HG03432 (cell line): ENCODE data around the gene CHST3.
"Not testable (repeated sequence)": the region's sequence is repeated elsewhere in the genome, so short reads cannot be mapped to it uniquely, and the experiment has no call there.

Experiments used
- ATAC-seq: cut with Tn5 transposase; IDR thresholded peaks from one replicate; pipeline ENCODE4 v1.9.1; 2021; ENCODE audit warnings: mild to moderate bottlenecking, moderate library complexity; ENCODE audit not compliant: unreplicated experiment

Gene CHST3

DNA sequence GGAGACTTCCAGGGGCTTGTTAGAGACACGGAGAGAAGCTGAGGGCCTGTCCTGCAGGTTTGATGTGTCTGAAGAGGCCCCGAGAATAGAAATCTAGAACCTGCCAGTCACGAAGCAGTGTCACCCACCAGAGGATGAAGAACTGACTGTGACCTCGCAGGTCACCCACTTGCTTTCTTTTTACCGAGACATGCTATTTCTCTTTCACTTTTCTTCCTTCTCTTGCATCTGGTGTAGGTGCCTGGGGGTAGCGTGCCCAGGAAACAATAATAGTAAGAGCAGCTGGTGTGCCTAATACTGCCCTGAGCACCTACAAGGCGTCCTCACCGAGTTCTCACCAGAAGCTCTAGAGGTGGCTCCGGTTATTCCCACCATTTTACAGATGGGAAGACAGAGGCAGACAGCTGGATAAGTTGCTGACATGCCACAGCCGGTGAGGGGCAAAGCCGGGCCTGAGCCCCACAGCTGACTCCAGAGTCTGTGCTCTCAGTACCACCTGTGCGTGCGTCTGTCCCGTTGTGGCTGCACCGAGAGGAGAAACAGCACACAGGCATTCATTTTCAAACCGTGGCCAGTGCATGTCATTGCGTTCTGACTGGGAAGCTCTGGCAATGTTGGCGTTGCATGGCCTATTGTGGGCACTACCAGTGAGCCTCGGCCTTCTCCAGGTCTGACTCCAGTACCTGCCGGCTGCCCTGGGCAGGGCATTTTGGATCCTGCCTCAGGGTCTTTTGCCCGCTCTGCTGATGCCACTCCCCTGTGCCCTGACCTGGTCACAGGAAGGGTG, 7.8 kb downstream of the CHST3 start:
- ATAC-seq, result no peak

DNA sequence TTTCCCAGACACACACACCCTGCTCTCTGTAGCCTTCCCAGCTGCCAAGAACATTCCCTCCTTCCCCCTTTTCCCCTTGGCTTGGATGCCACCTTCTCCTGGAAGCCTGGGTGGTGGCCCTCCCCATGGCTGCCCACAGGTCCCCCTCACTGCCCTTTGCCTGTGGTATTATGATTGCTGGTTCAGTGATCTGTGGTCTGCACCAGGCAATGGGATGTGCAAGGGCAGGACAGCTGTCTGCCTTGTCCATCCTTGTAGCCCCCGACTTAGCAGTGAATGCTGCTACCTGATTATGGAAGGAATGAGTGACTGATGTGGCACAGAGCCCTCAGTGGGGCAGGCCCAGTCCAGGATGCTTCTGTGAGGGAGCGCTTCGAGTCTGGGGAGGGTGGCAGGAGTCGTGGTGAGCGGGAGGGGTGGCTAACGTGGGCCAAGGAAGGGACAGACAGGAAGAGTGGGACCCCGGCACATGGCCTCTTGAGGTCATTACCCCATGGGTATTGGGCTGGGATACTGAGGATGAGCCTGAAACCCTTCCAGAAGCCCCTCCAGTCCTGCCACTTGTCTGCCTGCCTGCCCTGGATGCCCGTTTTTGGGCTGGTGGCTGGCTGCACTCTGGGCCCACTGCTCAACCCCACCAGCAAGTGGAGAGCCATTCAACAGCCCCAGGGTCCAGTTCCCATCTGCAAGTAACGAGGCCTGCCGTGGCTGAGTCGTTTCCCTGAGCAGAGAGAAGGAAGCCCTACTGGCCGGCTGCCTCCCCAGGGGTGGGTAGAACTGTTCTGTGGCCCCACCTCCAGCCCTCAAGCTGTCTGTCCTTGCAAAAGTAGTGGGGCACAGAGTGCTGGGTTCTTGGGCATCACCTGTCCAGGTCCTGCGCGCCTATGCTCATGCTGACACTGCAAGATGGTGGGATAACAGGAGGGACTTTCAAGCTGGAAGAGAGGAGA, 8.8 kb downstream of the CHST3 start:
- no peak for ATAC-seq

DNA sequence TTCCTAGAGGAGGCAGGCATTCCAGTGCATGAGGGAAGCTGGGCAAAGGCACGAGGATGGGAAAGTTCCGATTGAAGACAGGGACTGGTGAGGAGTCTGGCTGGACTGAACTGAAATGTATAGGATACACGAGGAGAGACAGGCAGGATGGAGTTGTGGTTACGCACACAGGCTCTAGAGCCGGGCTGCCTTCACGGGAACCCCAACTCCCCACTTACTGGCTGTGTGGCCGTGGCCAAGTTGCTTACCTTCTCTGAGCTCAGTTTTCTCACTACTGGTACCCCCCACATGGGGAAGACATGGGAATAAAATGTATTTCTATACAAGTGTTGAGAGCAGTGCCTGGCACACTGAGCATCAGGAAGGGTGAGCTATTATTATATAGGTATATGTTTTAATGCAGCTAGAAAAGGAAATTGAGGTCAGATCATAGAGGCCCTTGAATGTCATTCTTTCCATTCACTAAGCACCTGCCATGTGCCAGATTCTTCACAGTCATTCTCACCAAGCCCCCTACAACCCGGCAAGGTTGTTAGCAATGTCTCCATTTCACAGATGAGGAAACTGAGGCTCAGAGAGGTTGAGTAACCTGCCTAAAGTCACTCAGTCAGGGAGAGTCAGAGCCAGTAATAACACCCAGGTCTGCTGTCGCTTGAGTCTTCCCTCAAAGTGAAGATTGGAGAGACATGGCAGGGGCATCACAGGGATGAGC, 9.7 kb downstream of the CHST3 start:
- no peak for ATAC-seq

DNA sequence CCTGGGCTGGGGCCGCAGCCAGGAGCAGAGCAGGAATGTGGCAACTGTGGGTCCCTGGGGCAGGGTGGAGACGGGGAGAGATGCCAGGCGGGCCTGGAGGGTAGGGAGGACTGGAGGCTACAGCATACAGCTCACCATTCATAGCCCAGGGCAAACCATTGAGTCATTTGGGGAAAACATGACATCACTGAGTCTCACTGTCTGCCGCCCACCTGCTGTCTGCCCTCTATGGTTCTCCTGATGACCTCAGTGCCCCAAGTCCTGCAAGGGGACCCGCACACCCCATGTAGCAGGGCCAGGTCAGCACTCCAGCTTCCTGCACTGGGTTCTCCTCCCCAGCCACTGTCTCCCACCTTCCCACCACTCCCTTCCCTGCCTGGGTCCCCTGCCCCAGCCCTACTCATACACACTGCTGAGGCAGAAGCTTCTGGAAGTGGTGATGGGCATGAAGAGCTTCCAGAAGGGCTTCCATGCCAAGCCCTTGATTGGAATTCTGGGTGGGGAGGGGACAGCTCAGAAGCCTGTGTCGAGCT, 10.4 kb downstream of the CHST3 start:
- ATAC-seq, result peak; percentile 76

DNA sequence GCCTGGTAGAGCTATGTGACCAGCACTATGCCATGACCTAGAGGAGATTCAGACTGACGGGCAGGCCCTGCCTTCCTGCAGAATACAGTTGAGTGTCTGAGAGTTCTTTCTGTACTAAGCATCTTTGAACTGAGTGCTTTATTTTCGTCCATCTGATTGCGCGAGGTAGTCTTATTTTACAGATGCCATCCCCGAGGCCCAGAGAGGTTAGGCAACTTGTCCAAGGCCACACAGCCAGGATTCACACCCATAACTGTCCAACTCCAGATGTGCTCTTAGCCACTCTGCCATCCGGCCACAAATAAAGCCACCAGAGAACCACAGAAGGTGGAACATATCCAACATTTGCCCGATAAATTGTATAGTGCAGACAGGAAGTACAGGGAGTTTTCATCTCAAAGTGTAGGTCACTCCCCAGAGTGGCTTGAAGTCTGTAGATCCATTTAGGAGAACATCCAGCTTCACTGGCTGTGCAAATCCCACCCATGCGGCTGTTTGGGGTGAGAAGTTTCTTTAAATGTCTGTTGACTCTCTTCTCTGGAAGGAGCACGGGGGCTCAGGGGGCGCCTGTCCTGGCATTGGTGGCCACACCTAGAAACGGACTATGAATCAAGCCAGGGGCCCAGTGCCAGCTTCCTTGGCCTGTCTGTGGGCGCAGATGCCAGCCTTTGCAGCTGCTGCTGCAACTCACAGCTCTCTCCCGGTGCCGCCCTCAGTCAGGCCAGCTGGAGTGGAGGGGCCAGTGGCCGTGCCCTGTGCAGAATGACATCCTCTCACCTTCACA, 11.1 kb downstream of the CHST3 start:
- ATAC-seq, result no peak

DNA sequence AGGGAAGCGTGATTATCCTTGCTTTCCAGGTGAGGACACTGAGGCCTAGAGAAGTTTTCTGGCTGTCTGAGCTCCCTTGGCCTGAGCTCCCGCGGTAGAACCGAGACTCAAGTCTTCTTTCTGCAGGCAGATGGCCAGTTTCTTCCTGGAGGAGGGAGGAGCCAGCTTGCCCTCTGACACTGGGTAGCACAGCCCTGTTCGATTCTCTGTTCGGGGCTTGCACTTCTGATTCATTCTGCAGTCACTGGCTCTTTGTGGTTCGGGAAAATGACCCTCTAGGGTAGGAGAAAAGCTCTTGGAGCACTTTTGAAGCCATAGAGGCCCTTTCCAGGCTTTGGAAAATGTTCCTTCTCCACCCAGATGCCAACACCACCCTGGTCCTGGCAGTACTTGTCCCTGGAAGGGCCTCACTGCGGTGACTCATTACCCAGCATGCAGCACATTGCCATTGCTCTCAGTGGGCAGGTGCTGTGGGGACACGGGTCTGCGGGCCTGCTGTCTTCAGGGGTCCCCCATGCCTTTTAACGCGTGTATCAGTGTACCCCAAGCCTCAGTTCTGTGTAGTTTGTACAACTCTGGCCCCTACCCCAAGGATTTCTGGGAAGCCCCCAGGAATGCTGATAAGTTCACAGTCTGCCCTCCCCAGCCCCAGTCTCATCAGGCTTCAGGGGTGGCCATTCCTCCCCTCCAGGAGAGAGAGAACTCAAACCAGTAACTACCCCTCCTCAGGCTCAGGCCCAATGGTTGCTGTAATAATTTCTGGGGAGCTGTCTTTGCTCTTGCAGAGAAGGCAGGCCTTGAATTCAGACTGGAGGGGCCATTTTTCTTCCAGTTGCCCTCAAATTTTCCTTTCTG, 11.9 kb downstream of the CHST3 start:
- ATAC-seq, result no peak

DNA sequence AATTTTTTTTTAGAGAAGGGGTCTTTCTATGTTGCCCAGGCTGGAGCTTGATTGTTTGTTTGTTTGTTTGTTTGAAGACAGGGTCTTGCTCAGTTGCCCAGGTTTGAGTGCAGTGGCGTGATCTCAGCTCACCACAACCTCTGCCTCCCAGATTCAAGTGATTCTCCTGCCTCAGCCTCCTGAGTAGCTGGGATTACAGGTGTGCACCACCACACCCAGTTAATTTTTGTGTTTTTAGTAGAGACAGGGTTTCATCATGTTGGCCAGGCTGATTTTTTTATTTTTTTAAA, 13.4 kb downstream of the CHST3 start:
- not testable (repeated sequence) for ATAC-seq

DNA sequence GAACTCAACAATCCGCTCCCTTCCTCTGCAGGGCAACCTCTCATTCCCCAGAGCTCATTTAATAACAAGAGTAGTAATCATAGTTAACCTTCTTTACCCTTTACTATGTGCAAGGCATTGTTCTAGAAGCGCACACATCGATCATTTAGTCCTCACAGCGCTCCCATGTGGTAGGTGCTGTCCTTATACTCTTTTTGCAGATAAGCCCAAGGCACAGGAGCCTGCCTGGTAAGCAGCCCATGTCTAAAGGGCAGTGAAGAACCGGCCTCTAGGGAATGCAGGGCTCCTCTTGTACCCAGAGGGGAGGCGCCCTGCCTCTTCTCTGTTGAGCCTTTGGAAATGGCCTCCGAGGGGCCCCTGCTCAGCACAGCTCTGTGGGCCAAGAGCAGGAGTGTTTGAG, 14.3 kb downstream of the CHST3 start:
- ATAC-seq, result no peak

DNA sequence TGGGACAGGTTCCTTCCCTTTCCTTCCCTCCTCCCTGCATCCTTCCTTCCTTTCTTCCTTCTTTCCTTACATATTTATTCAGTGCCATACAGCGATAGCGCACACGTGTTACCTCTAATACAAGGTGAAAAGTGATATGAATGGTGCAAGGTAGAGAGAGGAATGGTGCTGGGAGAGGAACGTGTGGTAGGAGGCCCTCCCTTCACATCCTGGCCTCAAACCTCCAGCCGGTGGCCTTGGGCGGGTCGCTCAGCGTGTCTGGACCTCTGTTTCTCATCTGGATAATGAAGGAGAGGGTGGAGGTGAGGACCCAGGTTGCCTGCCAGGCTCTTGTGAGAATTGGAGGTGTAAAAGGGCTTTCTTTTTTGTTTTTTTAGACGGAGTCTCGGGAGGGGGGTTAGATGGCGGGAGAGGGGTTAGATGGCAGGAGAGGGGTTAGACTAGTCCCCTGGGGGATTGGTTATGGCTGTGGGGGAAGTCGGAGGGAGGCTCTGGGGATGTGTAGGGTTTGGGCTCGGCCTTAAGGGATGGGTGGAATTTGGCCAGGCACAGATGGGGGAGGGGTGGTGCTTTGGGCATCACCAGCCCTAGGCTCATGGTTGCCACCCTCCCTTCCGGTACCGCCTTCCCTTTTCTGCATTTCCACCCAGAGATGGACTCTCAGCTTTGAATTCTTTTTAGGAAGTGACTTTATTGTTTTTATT, 14.9 kb downstream of the CHST3 start:
- ATAC-seq, result no peak

DNA sequence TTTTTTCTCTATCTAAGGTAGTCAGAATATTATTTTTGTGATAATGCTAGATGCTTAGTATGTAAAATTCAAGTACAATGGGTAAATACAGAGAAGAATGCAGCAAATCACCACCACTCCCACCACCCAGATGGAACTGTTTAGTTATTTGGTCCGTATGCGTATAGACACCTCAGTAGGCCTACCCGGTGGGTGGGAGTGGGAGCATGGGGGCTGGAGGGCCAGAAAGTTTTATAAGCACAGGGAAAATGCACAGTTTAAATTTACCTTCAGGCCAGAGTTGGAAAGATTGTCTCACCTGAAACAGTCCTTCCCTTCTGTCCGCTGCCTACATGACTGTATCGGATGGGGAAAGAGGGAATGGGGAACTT, 15.5 kb downstream of the CHST3 start:
- ATAC-seq, result no peak

DNA sequence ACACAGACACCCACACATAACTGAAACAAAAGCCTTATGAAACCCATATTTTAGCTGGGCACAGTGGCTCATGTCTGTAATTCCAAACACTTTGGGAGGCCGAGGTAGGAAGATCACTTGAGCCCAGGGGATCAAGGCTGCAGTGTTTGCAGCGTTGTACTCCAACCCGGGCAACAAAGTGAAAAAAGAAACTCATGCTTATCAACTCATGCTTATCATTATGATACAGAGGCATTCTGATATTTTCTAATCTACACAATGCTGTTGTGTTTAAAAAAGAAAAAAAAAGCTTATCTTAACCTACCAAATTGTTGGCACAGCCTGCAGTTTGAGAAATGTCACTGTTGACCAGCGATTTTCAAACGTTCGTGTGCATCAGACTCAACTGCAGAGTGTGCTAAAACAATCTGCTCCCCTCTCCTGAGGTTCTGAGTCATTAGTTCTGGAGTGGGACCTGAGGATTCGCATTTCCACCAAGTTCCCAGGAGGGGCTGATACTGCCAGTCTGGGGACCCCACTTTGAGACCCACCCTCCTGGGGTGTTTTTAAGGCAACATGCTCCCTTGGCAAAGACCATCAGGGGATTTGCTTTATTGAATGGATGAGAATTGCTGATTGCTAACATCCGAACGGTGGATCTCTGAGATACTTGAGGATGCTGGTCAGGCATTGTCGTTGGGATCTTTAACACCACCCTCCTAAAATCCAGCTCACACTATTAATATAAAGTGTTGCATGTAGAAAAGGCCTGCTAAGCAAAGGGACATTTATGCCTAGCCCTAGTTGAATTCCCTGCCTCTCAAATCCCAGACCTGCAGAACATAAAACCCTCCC, 16.2 kb downstream of the CHST3 start:
- ATAC-seq, result no peak

DNA sequence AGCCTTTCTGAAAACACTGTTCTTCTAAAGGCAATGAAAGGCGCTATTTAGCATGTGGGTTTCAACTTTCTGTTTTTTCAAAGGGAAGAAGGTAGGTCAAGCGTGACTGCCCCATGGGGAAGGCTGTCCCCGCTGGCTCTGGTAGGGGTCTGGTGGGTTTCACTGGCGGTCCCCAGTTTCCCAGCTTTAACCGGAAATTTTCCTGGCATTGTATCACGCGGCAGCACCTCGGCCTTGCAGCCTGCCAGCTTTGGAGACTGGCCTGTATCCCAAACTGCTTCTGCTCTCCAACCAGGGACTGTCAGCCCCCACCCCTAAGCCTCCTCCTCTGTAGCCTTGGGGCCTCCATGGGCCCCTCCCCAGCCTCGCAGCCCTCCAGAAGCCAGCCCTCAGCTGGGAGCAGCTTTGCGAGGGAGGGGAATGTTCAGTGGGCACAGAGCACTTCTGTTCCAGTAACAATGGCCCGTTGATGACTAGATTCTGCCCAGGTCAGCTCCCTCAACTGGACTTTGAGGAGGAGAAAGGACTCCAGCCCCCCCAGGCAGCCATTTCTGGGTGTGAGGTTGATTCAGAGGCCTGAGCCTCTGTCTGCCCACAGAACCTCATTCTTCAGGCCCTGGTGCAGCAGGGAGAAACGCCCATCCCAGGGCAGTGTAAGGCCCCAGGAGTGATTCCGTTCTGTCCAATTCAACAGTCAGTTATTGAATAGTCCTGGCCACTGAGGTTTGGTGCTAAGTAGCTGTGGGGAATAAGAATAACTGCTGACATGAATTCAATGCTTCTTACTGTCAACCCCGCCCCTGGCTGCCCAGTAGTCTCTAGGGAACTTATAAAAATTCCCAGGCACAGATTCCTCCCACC, 17.1 kb downstream of the CHST3 start:
- no peak for ATAC-seq

DNA sequence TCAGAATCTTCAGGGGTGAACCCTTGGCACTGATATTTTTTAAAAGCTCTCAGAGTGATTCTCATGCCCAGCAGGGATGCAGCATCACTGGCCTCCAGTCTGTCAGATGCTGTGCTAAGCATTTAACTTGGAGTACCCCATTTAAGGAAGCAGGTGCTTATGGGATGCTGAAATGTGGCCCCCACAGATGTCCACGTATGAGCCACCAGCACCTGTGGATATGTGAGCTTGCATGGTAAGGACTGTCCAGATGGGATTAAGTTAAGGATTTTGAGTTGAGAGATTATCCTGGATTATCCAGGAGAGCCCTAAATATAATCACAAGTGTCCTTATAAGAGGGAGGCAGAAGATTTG, 17.7 kb downstream of the CHST3 start:
- ATAC-seq, result no peak

DNA sequence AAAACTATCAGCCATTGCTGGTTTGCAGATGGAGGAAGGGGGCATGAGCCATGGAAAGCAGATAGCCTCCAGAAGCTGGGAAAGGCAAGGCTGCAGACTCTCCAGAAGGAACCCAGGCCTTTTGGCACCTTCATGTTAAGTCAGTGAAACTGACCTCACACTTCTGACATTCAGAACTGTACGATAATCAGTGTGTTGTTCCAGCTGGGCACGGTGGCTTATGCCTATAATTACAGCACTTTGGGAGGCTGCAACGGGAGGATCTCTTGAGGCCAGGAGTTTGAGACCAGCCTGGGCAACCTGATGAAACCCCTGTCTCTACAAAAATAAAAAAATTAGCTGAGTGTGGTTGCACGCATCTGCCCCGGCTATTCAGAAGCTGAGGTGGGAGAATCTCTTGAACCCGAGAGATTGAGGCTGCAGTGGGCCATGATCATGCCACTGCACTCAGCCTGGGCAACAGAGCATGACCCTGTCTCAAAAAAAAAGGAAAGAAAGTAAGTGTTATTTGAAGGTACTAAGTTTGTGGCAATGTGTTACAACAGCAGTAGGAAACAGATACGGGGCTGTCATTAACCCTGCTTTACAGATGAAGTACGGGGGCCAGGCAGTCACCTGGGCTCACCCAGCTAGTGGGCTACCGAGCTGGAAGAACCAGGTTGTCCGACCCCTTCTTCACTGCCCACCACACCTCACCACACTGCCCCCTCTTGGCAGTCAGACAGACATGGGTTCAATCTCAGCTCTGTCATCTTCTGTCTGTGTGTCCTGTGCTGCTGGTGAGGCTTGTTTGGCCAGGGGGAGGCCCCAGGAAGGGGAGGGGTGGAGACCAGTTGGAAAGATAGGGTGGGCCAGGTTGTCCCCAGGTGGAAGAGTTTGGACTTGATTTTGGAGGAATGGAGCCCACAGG, 18.3 kb downstream of the CHST3 start:
- ATAC-seq, result no peak

DNA sequence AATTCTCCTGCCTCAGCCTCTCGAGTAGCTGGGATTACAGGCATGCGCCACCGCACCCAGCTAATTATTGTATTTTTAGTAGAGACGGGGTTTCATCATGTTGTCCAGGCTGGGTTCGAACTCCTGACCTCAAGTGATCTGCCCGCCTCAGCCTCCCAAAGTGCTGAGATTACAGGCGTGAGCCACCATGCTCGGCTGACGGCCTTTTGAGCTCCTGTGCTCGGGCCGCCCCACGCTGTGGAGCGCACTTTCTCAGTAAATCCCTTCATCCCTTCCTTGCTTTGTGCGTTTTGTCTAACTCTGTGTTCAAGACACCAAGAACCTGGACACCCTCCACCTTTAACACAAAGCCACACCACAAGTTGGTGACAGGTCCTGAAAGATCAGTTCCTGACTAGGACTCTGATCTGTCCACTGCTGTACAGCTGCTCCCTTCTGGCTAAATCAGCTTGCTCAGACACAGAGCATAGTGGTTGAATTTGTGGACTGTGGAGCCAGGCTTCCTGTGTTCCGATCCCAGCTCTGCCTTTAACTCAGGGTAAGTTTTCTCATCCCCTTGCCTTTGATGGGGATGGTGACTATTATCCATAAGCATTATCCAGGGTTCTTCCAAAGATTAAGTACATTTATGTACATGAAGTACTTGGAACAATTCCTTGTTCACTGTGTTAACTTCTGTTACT, 20.1 kb downstream of the CHST3 start:
- no peak for ATAC-seq
